HEK293T (cell line): ENCODE data around the gene UNKL.

Experiments used
- ARNT ChIP-seq: fragments of 450-650 bp; IDR thresholded peaks from 2 replicates; pipeline ENCODE4 v1.6.1; 2017; ENCODE audit warnings: mild to moderate bottlenecking
- BHLHE40 ChIP-seq: fragments of 450-650 bp; IDR thresholded peaks from 2 replicates; pipeline ENCODE4 v1.6.1; 2016; ENCODE audit warnings: mild to moderate bottlenecking, moderate library complexity, borderline replicate concordance
- CTBP1 ChIP-seq: fragments of 450-650 bp; IDR thresholded peaks from 2 replicates; pipeline ENCODE4 v1.6.1; 2016; ENCODE audit warnings: borderline replicate concordance
- FOXA1 ChIP-seq: fragments of 450-650 bp; IDR thresholded peaks from 2 replicates; pipeline ENCODE4 v1.6.1; 2016; ENCODE audit warnings: mild to moderate bottlenecking
- FOXK2 ChIP-seq: fragments of 450-650 bp; IDR thresholded peaks from 2 replicates; pipeline ENCODE4 v1.6.1; 2016; ENCODE audit warnings: mild to moderate bottlenecking
- FOXM1 ChIP-seq: fragments of 450-650 bp; IDR thresholded peaks from 2 replicates; pipeline ENCODE4 v1.6.1; 2017; ENCODE audit warnings: mild to moderate bottlenecking, borderline replicate concordance
- HDGF ChIP-seq: fragments of 450-650 bp; IDR thresholded peaks from 2 replicates; pipeline ENCODE4 v1.6.1; 2017; ENCODE audit warnings: antibody characterized with exemption, borderline replicate concordance
- LEF1 ChIP-seq: fragments of 450-650 bp; IDR thresholded peaks from 2 replicates; pipeline ENCODE4 v1.6.1; 2017; ENCODE audit warnings: mild to moderate bottlenecking, borderline replicate concordance
- SUZ12 ChIP-seq: fragments of 450-650 bp; IDR thresholded peaks from 2 replicates; pipeline ENCODE4 v1.6.1; 2016; ENCODE audit warnings: mild to moderate bottlenecking
- TARDBP ChIP-seq: fragments of 450-650 bp; IDR thresholded peaks from 2 replicates; pipeline ENCODE4 v1.6.1; 2016
- ZNF384 ChIP-seq: fragments of 450-650 bp; IDR thresholded peaks from 2 replicates; pipeline ENCODE4 v1.6.1; 2016
- TF ChIP-seq, protein P1 (sequence below): fragments of 450-650 bp; IDR thresholded peaks from 2 replicates; pipeline ENCODE4 v1.6.1; 2016

GRCh38 chr16:1433263-1433560 is 18.7 kb upstream of the UNKL start:
- TF ChIP-seq CTBP1 (no peak), SUZ12 (no peak), HDGF (no peak), ZNF384 (no peak), ARNT (no peak), FOXA1 (no peak), LEF1 (no peak), BHLHE40 (no peak), FOXM1 (no peak), TARDBP (no peak), FOXK2 (no peak)
- TF ChIP-seq, protein P1, sequence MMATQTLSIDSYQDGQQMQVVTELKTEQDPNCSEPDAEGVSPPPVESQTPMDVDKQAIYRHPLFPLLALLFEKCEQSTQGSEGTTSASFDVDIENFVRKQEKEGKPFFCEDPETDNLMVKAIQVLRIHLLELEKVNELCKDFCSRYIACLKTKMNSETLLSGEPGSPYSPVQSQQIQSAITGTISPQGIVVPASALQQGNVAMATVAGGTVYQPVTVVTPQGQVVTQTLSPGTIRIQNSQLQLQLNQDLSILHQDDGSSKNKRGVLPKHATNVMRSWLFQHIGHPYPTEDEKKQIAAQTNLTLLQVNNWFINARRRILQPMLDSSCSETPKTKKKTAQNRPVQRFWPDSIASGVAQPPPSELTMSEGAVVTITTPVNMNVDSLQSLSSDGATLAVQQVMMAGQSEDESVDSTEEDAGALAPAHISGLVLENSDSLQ = no peak
